NT2/D1 (cell line): Measurements from ENCODE around the gene SSX2B.
"Not testable (repeated sequence)": the region's sequence is repeated elsewhere in the genome, so short reads cannot be mapped to it uniquely, and the experiment has no call there.

Experiments
- SUZ12 ChIP-seq: IDR thresholded peaks from 2 replicates; pipeline ENCODE4 v1.6.1; 2011; ENCODE audit not compliant: insufficient read length, insufficient read depth; ENCODE audit errors: extremely low read depth
- YY1 ChIP-seq: IDR thresholded peaks from 2 replicates; pipeline ENCODE4 v1.6.1; 2011; ENCODE audit not compliant: insufficient read length, insufficient read depth

- TF ChIP-seq YY1, SUZ12: not testable (repeated sequence)
Measured at GRCh38 chrX:52773504-52773903, 22.5 kb downstream of the SSX2B start.
